Measurements from ENCODE around the gene XPC. TPM values are rescaled to one million over a fixed set of nuclear protein-coding genes. Genes with fewer than 3 reads are reported as not detected.

XPC gene
- total and polyA plus RNA-seq, 2 of the 8 experiments (the other 6 are each of a cell fraction or from before 2014, with no cell fraction given): 8.8 to 27.3 TPM

DNA sequence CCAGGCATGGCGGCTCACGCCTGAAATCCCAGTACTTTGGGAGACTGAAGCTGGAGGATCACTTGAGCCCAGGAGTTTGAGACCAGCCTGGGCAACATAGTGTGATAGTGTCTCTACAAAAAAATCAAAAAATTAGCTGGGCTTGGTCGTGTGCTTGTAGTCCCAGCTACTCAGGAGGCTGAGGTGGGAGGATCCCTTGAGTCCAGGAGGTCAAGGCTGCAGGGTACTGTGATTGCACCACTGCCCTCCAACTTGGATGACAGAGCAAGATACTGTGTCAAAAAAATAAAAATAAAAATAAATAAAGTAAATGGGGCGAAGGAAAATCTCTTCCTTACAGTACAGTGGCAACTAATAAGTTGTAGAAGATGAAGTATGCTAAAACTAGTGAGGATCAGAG lies 29.8 kb upstream of the XPC start:
- Histone ChIP-seq H4K91ac (replicated peaks; ENCODE audit: insufficient read length, low read length) (no peak overlapping the region), H3K23ac (ENCODE audit: insufficient read length) (no peak overlapping the region), H4K20me1 (replicated peaks in 1 of 2; ENCODE audit: control insufficient read depth in 1 of 2, insufficient read depth in 2 of 2, low read length in 2 of 2) (no peaks in the 10 kb centered on the region), H2AFZ (ENCODE audit: low read length) (no peak overlapping the region), H2BK20ac (ENCODE audit: low read length) (no peak overlapping the region), H3K9me3 (ENCODE audit: insufficient read depth in 2 of 2, low read depth in 1 of 2, low read length in 1 of 2) (no peaks in the 10 kb centered on the region), H3K79me1 (ENCODE audit: low read depth, low read length) (no peaks in the 10 kb centered on the region), H3K18ac (ENCODE audit: extremely low read depth, low read length) (no peak overlapping the region), H4K8ac (ENCODE audit: extremely low read depth, insufficient read depth, low read length) (no peak overlapping the region), H3K23me2 (ENCODE audit: low read depth, low read length) (no peaks in the 10 kb centered on the region), H3K27ac (ENCODE audit: low read depth, low read length) (no peak overlapping the region), H3K4me2 (ENCODE audit: insufficient read depth in 1 of 2, low read depth in 2 of 2, low read length in 2 of 2) (no peak overlapping the region), H3K79me2 (ENCODE audit: control insufficient read depth in 1 of 2, insufficient read depth in 2 of 2, low read length in 2 of 2) (no peaks in the 10 kb centered on the region), H2BK5ac (ENCODE audit: low read depth, low read length) (no peak overlapping the region), H2BK15ac (ENCODE audit: low read length) (no peak overlapping the region), H3K56ac (replicated peaks; ENCODE audit: insufficient read length, low read depth, low read length) (no peak overlapping the region), H3K14ac (ENCODE audit: insufficient read length) (no peak overlapping the region), H2BK120ac (replicated peaks; ENCODE audit: low read depth, low read length) (no peak overlapping the region), H2AK5ac (ENCODE audit: low read depth, low read length) (no peak overlapping the region), H3K4ac (replicated peaks; ENCODE audit: insufficient read length, low read depth, low read length) (no peak overlapping the region), H3K9ac (replicated peaks in 1 of 4; ENCODE audit: extremely low read depth in 1 of 4, low read depth in 3 of 4, low read length in 3 of 4) (no peak overlapping the region), H3K4me3 (ENCODE audit: extremely low read depth in 1 of 4, insufficient read depth in 2 of 4, low read depth in 3 of 4, low read length in 4 of 4) (no peak overlapping the region), H3K27me3 (replicated peaks in 1 of 4; ENCODE audit: control insufficient read depth in 3 of 4, extremely low read depth in 1 of 4, insufficient read depth in 3 of 4, low read length in 3 of 4) (no peaks in the 10 kb centered on the region), H4K5ac (ENCODE audit: insufficient read length, low read depth, low read length) (no peak overlapping the region), H2BK12ac (ENCODE audit: low read depth, low read length) (no peak overlapping the region), H3K36me3 (ENCODE audit: control insufficient read depth in 2 of 4, insufficient read depth in 4 of 4, low read length in 3 of 4) (no peaks in the 10 kb centered on the region), H3K4me1 (replicated peaks in 1 of 4; ENCODE audit: control insufficient read depth in 3 of 4, insufficient read depth in 4 of 4, low read length in 3 of 4) (no peaks in the 10 kb centered on the region)
- no peak for FAIRE-seq
- WGBS, 2 experiments (ENCODE audit: extremely low coverage in 1 of 2, insufficient coverage in 1 of 2, insufficient read length in 1 of 2, insufficient replicate concordance in 2 of 2, low coverage in 1 of 2, low lambda C conversion rate in 2 of 2, missing lambda C conversion rate in 1 of 2): 89% methylated on average over 4 of the region's 4 CpGs; no CpG with 5 or more reads in 1 of the 2 experiments
- no peak for DNase-seq (ENCODE audit: low read depth in 1 of 2, low spot score in 2 of 2)
- ChIA-PET POLR2A (ENCODE audit: partially characterized antibody) (no interaction called here), CTCF (ENCODE audit: partially characterized antibody) (interaction anchor here (1.0 kb wide), 1 partner anchor 254 kb away, joined by 3 read pairs; no protein-coding TSS in a partner anchor)
- TF ChIP-seq PHF8 (conservative IDR thresholded peaks at IDR 0.05; ENCODE audit: low read depth, low read length) (no peak), KDM4A (IDR thresholded peaks at IDR 0.05; ENCODE audit: low read depth, low read length, severe bottlenecking) (no peak), CREB1 (IDR thresholded peaks at IDR 0.05) (no peak), NRF1 (IDR thresholded peaks at IDR 0.05; ENCODE audit: low read depth, low read length) (no peak), CHD2 (IDR thresholded peaks at IDR 0.05; ENCODE audit: low read length) (no peak), POLR2AphosphoS5 (IDR thresholded peaks at IDR 0.05; ENCODE audit: low read depth, low read length) (no peak), RBBP5 (IDR thresholded peaks at IDR 0.05; ENCODE audit: borderline replicate concordance, low read depth, low read length) (no peak), TCF12 (IDR thresholded peaks at IDR 0.05; ENCODE audit: low read depth, low read length) (no peak), SAP30 (IDR thresholded peaks at IDR 0.05; ENCODE audit: insufficient read depth, insufficient replicate concordance, low read length) (no peak), RAD21 (IDR thresholded peaks at IDR 0.05 in 1 of 2, conservative IDR thresholded peaks at IDR 0.05 in 1 of 2; ENCODE audit: low read depth in 2 of 2, low read length in 2 of 2) (no peak), SP2 (IDR thresholded peaks at IDR 0.05; ENCODE audit: low read length) (no peak), KDM1A (IDR thresholded peaks at IDR 0.05; ENCODE audit: borderline replicate concordance, low read length) (no peak)
- TF ChIP-seq, protein P1, sequence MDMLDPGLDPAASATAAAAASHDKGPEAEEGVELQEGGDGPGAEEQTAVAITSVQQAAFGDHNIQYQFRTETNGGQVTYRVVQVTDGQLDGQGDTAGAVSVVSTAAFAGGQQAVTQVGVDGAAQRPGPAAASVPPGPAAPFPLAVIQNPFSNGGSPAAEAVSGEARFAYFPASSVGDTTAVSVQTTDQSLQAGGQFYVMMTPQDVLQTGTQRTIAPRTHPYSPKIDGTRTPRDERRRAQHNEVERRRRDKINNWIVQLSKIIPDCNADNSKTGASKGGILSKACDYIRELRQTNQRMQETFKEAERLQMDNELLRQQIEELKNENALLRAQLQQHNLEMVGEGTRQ (IDR thresholded peaks at IDR 0.05; ENCODE audit: low read length): no peak

Measured in H1 (cell line).